Endothelial cell of umbilical vein (primary cell): ENCODE measurements around the gene FTCDNL1. TPM values are rescaled to one million over a fixed set of nuclear protein-coding genes. Genes with fewer than 3 reads are reported as not detected.

ENCODE experiments used
- BruUV-seq: library from RNA; stranded (reverse); fragments of 400-500 nt; replicated peaks from 2 replicates; lab custom pipeline; 2021; lab: Mats Ljungman, UMichigan
- CTCF ChIA-PET: fragments of 300-600, 350-600 bp; sonication (Branson Sonifier 250); formaldehyde crosslinking; loops from one replicate; lab custom pipeline; 2021; ENCODE audit warnings: antibody characterized with exemption, inconsistent platforms; lab: Charles Lee
- POLR2A ChIA-PET: fragments of 300-600, 350-600 bp; sonication (Branson Sonifier 250); formaldehyde crosslinking; loops from one replicate; lab custom pipeline; 2021; ENCODE audit warnings: antibody characterized with exemption, inconsistent platforms; lab: Charles Lee
- DNase-seq: peaks from one replicate; pipeline ENCODE4 v3.0.0-alpha.2; 2011; ENCODE audit warnings: low read depth, low spot score
- FAIRE-seq: peaks from 2 replicates; lab custom pipeline; 2011; peaks lifted over from hg19 to GRCh38; lab: Jason Lieb, UNC
- H2AFZ ChIP-seq: 2 replicates; pipeline ENCODE4 v1.6.0; 2012; ENCODE audit warnings: low read depth, low read length, control low read depth, inconsistent platforms
- H3K27ac ChIP-seq: 2 replicates; pipeline ENCODE4 v1.5.1; 2011; ENCODE audit warnings: low read depth, mild to moderate bottlenecking, control low read depth, low read length, moderate library complexity; ENCODE audit not compliant: insufficient read depth
- H3K27me3 ChIP-seq, 2 experiments: 2 replicates each; pipeline versions ENCODE4 v1.6.0 to v1.6.1; 2011; ENCODE audit warnings: low read length in 2 of 2, mixed read lengths in 1 of 2; ENCODE audit not compliant: control insufficient read depth in 2 of 2, insufficient read depth in 2 of 2
- H3K36me3 ChIP-seq, 2 experiments: 2 replicates in 1 of 2; 3 replicates in 1 of 2; pipeline ENCODE4 v1.5.1; 2011; ENCODE audit warnings: low read length in 2 of 2, mild to moderate bottlenecking in 1 of 2, moderate library complexity in 1 of 2; ENCODE audit not compliant: control insufficient read depth in 2 of 2, insufficient read depth in 2 of 2; ENCODE audit errors: extremely low read depth in 1 of 2
- H3K4me1 ChIP-seq: 3 replicates; pipeline ENCODE4 v1.5.1; 2011; ENCODE audit warnings: mild to moderate bottlenecking, low read length; ENCODE audit not compliant: control insufficient read depth, insufficient read depth; ENCODE audit errors: extremely low read depth
- H3K4me2 ChIP-seq: 2 replicates; pipeline ENCODE4 v1.6.1; 2011; ENCODE audit warnings: low read length, control low read depth, mixed read lengths; ENCODE audit not compliant: insufficient read depth
- H3K4me3 ChIP-seq, 3 experiments: fragments of 200-600 bp in 1 of 3; sonication (generic), shearing (Covaris generic) in 1 of 3; replicated peaks in 1 of 3; 2 replicates each; pipeline ENCODE4 v1.5.1; 2011 to 2016; ENCODE audit warnings: control low read depth in 3 of 3, low read length in 3 of 3, mild to moderate bottlenecking in 2 of 3, inconsistent platforms in 1 of 3, low read depth in 1 of 3, moderate library complexity in 1 of 3; ENCODE audit not compliant: insufficient read depth in 1 of 3
- H3K79me2 ChIP-seq: 2 replicates; pipeline ENCODE4 v1.6.0; 2012; ENCODE audit warnings: low read length, inconsistent platforms; ENCODE audit not compliant: control insufficient read depth, insufficient read depth
- H3K9ac ChIP-seq: replicated peaks from 2 replicates; pipeline ENCODE3; 2011; ENCODE audit warnings: low read length, control low read depth; ENCODE audit not compliant: insufficient read depth; ENCODE audit errors: extremely low read depth
- H3K9me1 ChIP-seq: replicated peaks from 3 replicates; pipeline ENCODE4 v1.6.0; 2011; ENCODE audit warnings: mild to moderate bottlenecking, low read length; ENCODE audit not compliant: control insufficient read depth, insufficient read depth; ENCODE audit errors: extremely low read depth
- H3K9me3 ChIP-seq: replicated peaks from 2 replicates; pipeline ENCODE4 v1.5.1; 2012; ENCODE audit warnings: low read length, inconsistent platforms; ENCODE audit not compliant: control insufficient read depth, insufficient read depth
- H4K20me1 ChIP-seq: replicated peaks from 2 replicates; pipeline ENCODE3; 2011; ENCODE audit warnings: mild to moderate bottlenecking, low read length; ENCODE audit not compliant: control insufficient read depth, insufficient read depth; ENCODE audit errors: extremely low read depth
- EZH2 ChIP-seq: IDR thresholded peaks from 2 replicates; pipeline ENCODE4 v1.6.1; 2012; ENCODE audit warnings: borderline replicate concordance, low read depth, mild to moderate bottlenecking, moderate library complexity, low read length, inconsistent platforms; ENCODE audit not compliant: severe bottlenecking
- FOS ChIP-seq: IDR thresholded peaks from 2 replicates; pipeline ENCODE4 v1.6.1; 2011; ENCODE audit warnings: mild to moderate bottlenecking, low read length, moderate library complexity, borderline replicate concordance; ENCODE audit not compliant: insufficient read depth
- GATA2 ChIP-seq: IDR thresholded peaks from 2 replicates; pipeline ENCODE4 v1.7.0; 2011; ENCODE audit warnings: low read depth, mild to moderate bottlenecking, moderate library complexity, mixed read lengths, low read length; ENCODE audit not compliant: insufficient read length, insufficient read depth
- JUN ChIP-seq: IDR thresholded peaks from 2 replicates; pipeline ENCODE4 v1.6.1; 2011; ENCODE audit warnings: borderline replicate concordance, low read depth; ENCODE audit not compliant: insufficient read length, insufficient read depth
- MYC ChIP-seq: IDR thresholded peaks from one replicate; pipeline ENCODE4 v1.6.1; 2011; ENCODE audit warnings: mild to moderate bottlenecking, low read depth, low read length
- POLR2A ChIP-seq: IDR thresholded peaks from 2 replicates; pipeline ENCODE4 v1.6.1; 2012; ENCODE audit warnings: low read depth, mild to moderate bottlenecking, control low read depth, low read length
- POLR2AphosphoS5 ChIP-seq: IDR thresholded peaks from 2 replicates; pipeline ENCODE4 v1.6.1; 2012; ENCODE audit warnings: low read depth, mild to moderate bottlenecking, control low read depth, low read length, moderate library complexity; ENCODE audit not compliant: insufficient read depth
- dilution Hi-C: fragments of 300-500 bp; cut with MboI; formaldehyde crosslinking; loops from one replicate; pipeline ENCODE4 v1.15.0; 2019; ENCODE audit warnings: low sequenced_read_pairs; ENCODE audit not compliant: extremely low pct_ligation_motif_present
- intact Hi-C: fragments of 100-400 bp; cut with micrococcal nuclease; formaldehyde crosslinking; loops from one replicate; pipeline ENCODE4 v1.10.0; 2022
- polyA plus RNA-seq, 4 experiments: library from polyadenylated mRNA; depleted of rRNA in 3 of 4; stranded (reverse) in 3 of 4; unstranded in 1 of 4; fragments of >200 nt; gene quantifications; 2 replicates each; pipeline versions ENCODE4 v1.2.1 to v1.2.3, GENCODE V29; 2011 to 2012; ENCODE audit warnings: missing spikeins in 1 of 4
- total RNA-seq: library from RNA; stranded (reverse); gene quantifications from 2 replicates; pipeline ENCODE4 v1.2.3, GENCODE V29; 2021
- TF ChIP-seq, protein P1 (sequence below), 2 donors: IDR thresholded peaks; 1 replicate in 1 of 2; 2 replicates in 1 of 2; pipeline ENCODE4 v1.5.1; 2011; ENCODE audit warnings: low read length in 2 of 2, mild to moderate bottlenecking in 2 of 2, moderate library complexity in 2 of 2, control low read depth in 1 of 2, inconsistent platforms in 1 of 2, low read depth in 1 of 2; ENCODE audit not compliant: insufficient read depth in 1 of 2; ENCODE audit errors: extremely low read depth in 1 of 2
- TF ChIP-seq, protein P2 (sequence below): IDR thresholded peaks from 2 replicates; pipeline ENCODE4 v1.6.1; 2011; ENCODE audit not compliant: insufficient read depth, insufficient read length

Gene FTCDNL1
- total and polyA plus RNA-seq, 2 donors (not counting 3 experiments of a cell fraction or from before 2014, with no cell fraction given) = 0.19 to 0.27 TPM

DNA sequence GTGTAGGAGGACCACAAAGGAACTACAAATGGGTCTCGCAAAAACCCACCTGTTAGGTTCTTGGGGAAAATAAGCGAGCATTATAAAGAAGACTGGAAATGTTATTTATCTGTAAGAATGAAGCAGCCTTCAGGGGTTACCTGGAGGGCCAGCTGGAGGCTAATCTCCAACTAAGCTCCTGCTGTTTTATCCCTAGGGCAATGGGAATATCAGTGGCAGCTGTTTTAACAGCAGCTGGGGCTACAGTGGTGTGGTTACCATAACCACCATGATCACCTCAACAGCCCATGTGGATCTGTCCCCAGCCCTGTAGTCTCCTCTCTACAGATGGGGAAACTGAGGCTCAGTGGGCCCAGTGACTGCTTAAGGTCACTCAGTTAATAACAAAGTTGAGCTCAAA, 108.1 kb downstream of the FTCDNL1 start:
- Histone ChIP-seq H3K79me2 (no peaks in the 10 kb centered on the region), H3K27ac (no peak overlapping the region), H3K4me1 (no peaks in the 10 kb centered on the region), H3K4me3 (no peak overlapping the region), H4K20me1 (no peaks in the 10 kb centered on the region), H3K27me3 (peaks cover 2 to 5% of the 10 kb centered on the region in 2 experiments), H3K9me3 (no peaks in the 10 kb centered on the region), H2AFZ (no peak overlapping the region), H3K36me3 (no peaks in the 10 kb centered on the region), H3K9me1 (no peaks in the 10 kb centered on the region), H3K4me2 (no peak overlapping the region), H3K9ac (no peak overlapping the region)
- no TSS peak for BruUV-seq
- no peak for FAIRE-seq
- dilution Hi-C loops = no loop called here
- DNase-seq = no peak
- ChIA-PET POLR2A (no interaction called here), CTCF (interaction anchor here (1.2 kb wide), 1 partner anchor 1428 kb away, joined by 5 read pairs; no protein-coding TSS in a partner anchor)
- intact Hi-C loops = no loop called here
- TF ChIP-seq MYC (no peak), JUN (no peak), FOS (no peak)

DNA sequence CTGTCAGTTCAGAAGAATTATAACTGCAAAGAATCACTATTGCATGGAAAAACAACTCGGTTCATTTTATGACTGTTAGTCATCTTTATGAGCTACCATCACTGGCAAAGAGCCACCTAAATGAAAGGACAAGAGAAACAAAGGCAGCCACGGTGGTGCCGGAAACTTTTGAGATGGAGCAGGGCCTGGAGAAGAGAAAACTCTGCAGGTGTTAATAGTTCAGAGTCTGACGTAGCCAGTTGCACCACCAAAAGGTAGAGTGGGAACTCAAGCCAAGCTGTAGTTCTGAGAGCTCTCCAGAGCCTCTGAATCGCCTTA, 110.9 kb downstream of the FTCDNL1 start:
- Histone ChIP-seq H3K79me2 (no peaks in the 10 kb centered on the region), H2AFZ (no peak overlapping the region), H3K9me1 (no peaks in the 10 kb centered on the region), H3K4me3 (no peak overlapping the region), H3K4me2 (no peak overlapping the region), H3K4me1 (no peaks in the 10 kb centered on the region), H3K27ac (no peak overlapping the region), H3K36me3 (no peaks in the 10 kb centered on the region), H3K27me3 (peaks cover 5 to 7% of the 10 kb centered on the region in 2 experiments), H3K9ac (no peak overlapping the region), H3K9me3 (no peaks in the 10 kb centered on the region), H4K20me1 (no peaks in the 10 kb centered on the region)
- POLR2A ChIA-PET = no interaction called here
- CTCF ChIA-PET = interaction anchor here (0.7 to 5.2 kb wide), 19 partner anchors 8 to 1443 kb away, joined by 3 to 120 read pairs (median 4); no protein-coding TSS in a partner anchor
- intact Hi-C loops = loop anchor here (1.0 kb wide), 2 partner anchors 1366 to 1426 kb away; no protein-coding TSS in a partner anchor
- no TSS peak for BruUV-seq
- TF ChIP-seq MYC = no peak
- TF ChIP-seq, protein P1, sequence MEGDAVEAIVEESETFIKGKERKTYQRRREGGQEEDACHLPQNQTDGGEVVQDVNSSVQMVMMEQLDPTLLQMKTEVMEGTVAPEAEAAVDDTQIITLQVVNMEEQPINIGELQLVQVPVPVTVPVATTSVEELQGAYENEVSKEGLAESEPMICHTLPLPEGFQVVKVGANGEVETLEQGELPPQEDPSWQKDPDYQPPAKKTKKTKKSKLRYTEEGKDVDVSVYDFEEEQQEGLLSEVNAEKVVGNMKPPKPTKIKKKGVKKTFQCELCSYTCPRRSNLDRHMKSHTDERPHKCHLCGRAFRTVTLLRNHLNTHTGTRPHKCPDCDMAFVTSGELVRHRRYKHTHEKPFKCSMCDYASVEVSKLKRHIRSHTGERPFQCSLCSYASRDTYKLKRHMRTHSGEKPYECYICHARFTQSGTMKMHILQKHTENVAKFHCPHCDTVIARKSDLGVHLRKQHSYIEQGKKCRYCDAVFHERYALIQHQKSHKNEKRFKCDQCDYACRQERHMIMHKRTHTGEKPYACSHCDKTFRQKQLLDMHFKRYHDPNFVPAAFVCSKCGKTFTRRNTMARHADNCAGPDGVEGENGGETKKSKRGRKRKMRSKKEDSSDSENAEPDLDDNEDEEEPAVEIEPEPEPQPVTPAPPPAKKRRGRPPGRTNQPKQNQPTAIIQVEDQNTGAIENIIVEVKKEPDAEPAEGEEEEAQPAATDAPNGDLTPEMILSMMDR (IDR thresholded peaks at IDR 0.05; ENCODE audit: extremely low read depth in 1 of 2, insufficient read depth in 1 of 2, low read depth in 1 of 2, low read length in 2 of 2) = no peak
- no peak for TF ChIP-seq POLR2A
- no peak for TF ChIP-seq JUN
- TF ChIP-seq FOS = no peak
- TF ChIP-seq POLR2AphosphoS5 = no peak
- TF ChIP-seq, protein P2, sequence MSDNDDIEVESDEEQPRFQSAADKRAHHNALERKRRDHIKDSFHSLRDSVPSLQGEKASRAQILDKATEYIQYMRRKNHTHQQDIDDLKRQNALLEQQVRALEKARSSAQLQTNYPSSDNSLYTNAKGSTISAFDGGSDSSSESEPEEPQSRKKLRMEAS = no peak
- no peak for TF ChIP-seq EZH2
- TF ChIP-seq GATA2 = no peak
- dilution Hi-C loops = no loop called here
- no peak for DNase-seq
- no peak for FAIRE-seq
